Subcutaneous adipose tissue (tissue), 4 donors: Measurements from ENCODE around the gene TOMM5. TPM values are rescaled to one million over a fixed set of nuclear protein-coding genes. Genes with fewer than 3 reads are reported as not detected.

Source experiments
- total RNA-seq, 4 donors: library from RNA; depleted of rRNA; stranded (reverse); fragments of >200 nt; gene quantifications; one replicate each; pipeline ENCODE4 v1.1.0, GENCODE V29; 2016
- TF ChIP-seq, protein P1 (sequence below): fragments of 450-650 bp; IDR thresholded peaks from one replicate; pipeline ENCODE4 v1.5.1; 2016; ENCODE audit warnings: low read depth, mild to moderate bottlenecking, control low read depth, antibody characterized with exemption, moderate library complexity

Gene TOMM5
- total RNA-seq, 4 donors from 2014 or later, result 58.4 to 113 (median 65.9) TPM

DNA sequence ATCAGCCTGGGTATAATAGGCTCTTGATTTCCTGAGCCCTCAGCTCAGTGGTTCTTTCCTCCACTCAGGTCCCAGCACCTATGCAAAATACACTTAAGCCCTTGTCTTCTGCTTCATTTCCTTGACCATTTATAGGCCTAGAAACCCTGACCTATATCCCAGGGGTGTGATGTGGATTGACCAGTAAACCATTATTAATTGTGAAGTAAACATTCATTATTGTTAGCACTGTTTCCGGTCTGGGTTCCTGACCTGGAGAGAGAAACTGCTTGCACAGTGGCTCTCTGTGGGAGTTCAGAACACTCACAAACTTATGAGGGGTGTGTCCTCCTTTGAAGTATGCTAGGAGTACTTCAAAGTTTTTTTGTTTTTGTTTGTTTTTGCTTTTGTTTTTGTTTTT, 19.6 kb upstream of the TOMM5 start:
- TF ChIP-seq, protein P1, sequence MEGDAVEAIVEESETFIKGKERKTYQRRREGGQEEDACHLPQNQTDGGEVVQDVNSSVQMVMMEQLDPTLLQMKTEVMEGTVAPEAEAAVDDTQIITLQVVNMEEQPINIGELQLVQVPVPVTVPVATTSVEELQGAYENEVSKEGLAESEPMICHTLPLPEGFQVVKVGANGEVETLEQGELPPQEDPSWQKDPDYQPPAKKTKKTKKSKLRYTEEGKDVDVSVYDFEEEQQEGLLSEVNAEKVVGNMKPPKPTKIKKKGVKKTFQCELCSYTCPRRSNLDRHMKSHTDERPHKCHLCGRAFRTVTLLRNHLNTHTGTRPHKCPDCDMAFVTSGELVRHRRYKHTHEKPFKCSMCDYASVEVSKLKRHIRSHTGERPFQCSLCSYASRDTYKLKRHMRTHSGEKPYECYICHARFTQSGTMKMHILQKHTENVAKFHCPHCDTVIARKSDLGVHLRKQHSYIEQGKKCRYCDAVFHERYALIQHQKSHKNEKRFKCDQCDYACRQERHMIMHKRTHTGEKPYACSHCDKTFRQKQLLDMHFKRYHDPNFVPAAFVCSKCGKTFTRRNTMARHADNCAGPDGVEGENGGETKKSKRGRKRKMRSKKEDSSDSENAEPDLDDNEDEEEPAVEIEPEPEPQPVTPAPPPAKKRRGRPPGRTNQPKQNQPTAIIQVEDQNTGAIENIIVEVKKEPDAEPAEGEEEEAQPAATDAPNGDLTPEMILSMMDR, result no peak

DNA sequence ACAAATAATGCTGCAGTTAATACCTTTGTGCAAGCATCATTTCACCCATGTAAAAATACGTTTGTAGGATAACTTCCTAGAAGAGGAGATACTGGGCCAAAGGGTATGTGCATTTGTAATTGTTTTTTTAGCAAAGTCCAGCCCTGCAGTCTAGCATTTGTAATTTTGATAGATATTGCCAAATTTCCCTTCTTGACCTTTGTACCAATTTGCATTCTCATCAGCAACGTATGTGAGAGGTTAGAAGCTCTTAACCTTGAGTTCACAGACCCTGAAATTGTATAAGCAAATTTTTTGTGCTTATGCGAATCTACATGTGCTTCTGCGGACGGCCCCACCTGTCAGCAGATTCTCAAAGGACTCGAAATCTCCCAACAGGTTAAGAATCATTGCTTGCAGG, 18.6 kb upstream of the TOMM5 start:
- TF ChIP-seq, protein P1, result no peak

DNA sequence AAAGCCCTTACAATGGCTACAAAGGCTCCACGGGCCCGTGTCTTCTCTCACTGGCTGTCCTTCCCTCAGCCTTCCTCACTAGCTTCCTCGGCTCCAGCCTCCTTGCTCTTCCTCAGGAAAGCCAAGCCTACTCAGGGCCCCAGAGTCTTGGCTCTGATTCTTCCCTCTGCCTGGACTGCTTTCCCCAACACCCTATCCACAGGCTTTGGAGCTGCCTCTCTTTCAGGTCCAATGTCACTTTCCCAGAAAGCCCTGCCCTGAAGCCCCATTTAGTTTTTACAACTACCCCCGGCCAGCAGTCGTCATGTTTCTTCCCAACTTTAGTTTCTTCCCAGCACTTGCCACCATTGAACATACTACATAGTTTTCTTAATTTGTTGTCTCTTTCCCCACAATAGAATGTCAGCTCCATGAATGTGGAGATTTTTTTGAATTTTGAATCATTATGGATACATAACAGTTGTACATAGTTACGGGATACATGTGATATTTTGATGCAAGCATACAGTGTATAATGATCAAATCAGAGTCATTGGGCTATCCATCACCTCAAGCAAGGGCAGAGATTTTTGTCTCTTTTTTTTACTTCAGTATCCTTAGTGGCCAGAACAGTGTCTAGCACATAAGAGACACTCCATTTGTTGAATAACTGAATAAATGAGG, 17.5 kb upstream of the TOMM5 start:
- TF ChIP-seq, protein P1, result no peak

DNA sequence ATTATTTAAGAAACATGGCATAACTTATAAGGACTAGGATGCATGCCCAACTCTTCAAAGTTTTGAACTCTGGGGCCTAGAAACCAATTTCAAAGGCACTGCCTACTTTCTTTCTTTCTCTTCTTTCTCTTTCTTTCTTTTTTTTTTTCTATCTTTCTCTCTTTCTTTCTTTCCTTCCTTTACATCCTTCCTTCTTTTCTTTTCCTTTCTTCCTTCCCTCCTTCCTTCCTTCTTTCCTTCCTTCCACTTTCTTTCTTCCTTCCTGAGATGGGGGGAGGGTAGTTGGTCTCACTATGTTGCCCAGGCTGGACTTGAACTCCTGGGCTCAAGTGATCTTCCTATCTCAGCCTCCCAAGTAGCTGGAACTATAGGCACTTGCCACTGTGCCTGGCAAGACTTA, 15.9 kb upstream of the TOMM5 start:
- TF ChIP-seq, protein P1, result no peak

DNA sequence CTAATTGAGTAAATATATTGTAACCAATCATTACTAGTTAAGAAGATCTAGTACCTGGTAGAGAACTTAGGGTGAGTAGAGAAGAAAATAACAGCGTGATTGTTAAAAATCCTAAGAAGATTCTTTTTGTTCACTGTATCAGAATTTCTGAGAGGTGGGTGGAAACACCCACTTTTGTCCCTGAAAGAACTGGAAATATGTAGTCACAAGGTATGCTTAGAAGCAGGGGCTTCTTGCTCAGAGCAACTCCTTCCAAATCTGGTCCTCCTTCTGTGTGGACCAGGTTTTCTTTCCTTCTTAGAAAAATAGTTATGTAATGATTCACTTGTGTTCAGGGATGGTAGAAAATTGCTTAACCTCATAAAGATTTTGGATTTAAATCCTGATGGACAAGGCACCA, 11.9 kb upstream of the TOMM5 start:
- TF ChIP-seq, protein P1, result no peak

DNA sequence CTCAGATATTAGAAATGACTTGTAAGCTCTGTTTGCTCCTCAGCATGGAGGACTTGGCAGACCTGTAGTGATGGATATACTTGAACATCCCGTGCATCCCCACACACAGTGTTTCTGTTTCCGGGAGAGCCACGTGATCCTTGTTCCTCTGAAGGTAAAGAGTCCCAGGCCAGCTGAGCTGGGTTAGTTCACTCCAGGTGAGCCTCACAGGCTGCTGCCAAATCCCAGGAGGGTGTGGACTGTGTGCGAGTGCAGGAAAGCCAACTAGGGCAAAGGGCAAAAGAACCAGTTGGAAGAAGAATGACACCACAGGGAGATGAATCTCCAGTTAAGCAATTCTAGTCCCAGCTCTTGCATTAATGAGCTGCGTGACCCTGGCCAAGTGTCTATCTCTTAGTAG, 10.4 kb upstream of the TOMM5 start:
- TF ChIP-seq, protein P1, result no peak

DNA sequence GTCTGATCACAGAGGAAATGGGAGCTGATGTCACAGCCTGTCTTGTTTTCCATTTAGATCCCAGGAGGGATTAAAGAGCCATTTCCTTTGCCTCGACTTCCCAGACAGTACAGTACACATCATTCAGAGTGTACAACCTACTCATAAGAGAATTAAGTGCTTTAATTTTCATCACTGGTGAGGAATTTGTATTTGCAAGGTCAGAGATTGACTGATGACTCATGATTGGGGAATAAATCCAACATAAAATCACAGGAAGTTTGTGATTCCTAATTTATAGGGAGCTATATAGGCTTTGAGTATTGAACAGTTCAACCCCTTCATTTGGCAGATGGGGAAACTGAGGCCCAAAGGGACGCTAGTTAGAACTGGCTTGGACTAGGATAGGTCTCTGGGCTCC, 4.1 kb upstream of the TOMM5 start:
- TF ChIP-seq, protein P1, result no peak
